Neural cell (in vitro differentiated cells): ENCODE measurements around the gene IFT80. TPM values are rescaled to one million over a fixed set of nuclear protein-coding genes. Genes with fewer than 3 reads are reported as not detected.

Source experiments
- H2AFZ ChIP-seq: fragments of 200-600, 300-800 bp; sonication (generic), shearing (Covaris generic); 2 replicates; pipeline ENCODE4 v1.6.0; 2014; ENCODE audit warnings: low read depth, mild to moderate bottlenecking, antibody characterized with exemption, low read length, moderate library complexity
- H3F3A ChIP-seq: fragments of 200-600 bp; shearing (Covaris generic); 2 replicates; pipeline ENCODE4 v1.6.1; 2016; ENCODE audit warnings: mild to moderate bottlenecking, moderate library complexity, mixed read lengths, antibody characterized with exemption, low read length; ENCODE audit not compliant: insufficient read depth, poor library complexity, severe bottlenecking
- H3K27ac ChIP-seq: fragments of 200-600, 300-800 bp; sonication (generic), shearing (Covaris generic); 2 replicates; pipeline ENCODE4 v1.5.1; 2014; ENCODE audit warnings: mild to moderate bottlenecking, low read length, moderate library complexity
- H3K27me3 ChIP-seq: fragments of 300-800, 200-600 bp; sonication (generic), shearing (Covaris generic); 2 replicates; pipeline ENCODE4 v1.6.0; 2014; ENCODE audit warnings: mild to moderate bottlenecking, low read depth, low read length, moderate library complexity; ENCODE audit not compliant: insufficient read depth
- H3K36me3 ChIP-seq: fragments of 300-800, 200-600 bp; sonication (generic), shearing (Covaris generic); 2 replicates; pipeline ENCODE4 v1.5.1; 2014; ENCODE audit warnings: mild to moderate bottlenecking, antibody characterized with exemption, low read length, moderate library complexity; ENCODE audit not compliant: insufficient read depth
- H3K4me2 ChIP-seq: fragments of 300-800, 200-600 bp; sonication (generic), shearing (Covaris generic); 2 replicates; pipeline ENCODE4 v1.6.0; 2014; ENCODE audit warnings: mild to moderate bottlenecking, low read length
- H3K4me3 ChIP-seq: fragments of 300-800, 200-600 bp; sonication (generic), shearing (Covaris generic); 2 replicates; pipeline ENCODE4 v1.5.1; 2014; ENCODE audit warnings: mild to moderate bottlenecking, low read length, moderate library complexity
- H3K79me2 ChIP-seq: fragments of 200-600 bp; shearing (Covaris generic); replicated peaks from 2 replicates; pipeline ENCODE4 v1.6.0; 2014; ENCODE audit warnings: mild to moderate bottlenecking, low read length, moderate library complexity; ENCODE audit not compliant: insufficient read depth
- H3K9ac ChIP-seq: fragments of 300-800, 200-600 bp; sonication (generic), shearing (Covaris generic); 2 replicates; pipeline ENCODE4 v1.6.1; 2016; ENCODE audit warnings: mild to moderate bottlenecking, low read length, mixed read lengths
- H3K9me2 ChIP-seq: fragments of 200-600 bp; shearing (Covaris generic); 2 replicates; pipeline ENCODE4 v1.6.1; 2016; ENCODE audit warnings: mild to moderate bottlenecking, low read length, mixed read lengths; ENCODE audit not compliant: insufficient read depth
- H3K9me3 ChIP-seq: fragments of 200-600, 300-800 bp; sonication (generic), shearing (Covaris generic); 2 replicates; pipeline ENCODE4 v1.6.1; 2016; ENCODE audit warnings: mild to moderate bottlenecking, mixed run types, low read length, moderate library complexity, mixed read lengths
- H4K20me1 ChIP-seq: fragments of 200-600 bp; shearing (Covaris generic); 2 replicates; pipeline ENCODE4 v1.6.1; 2016; ENCODE audit warnings: mild to moderate bottlenecking, mixed run types; ENCODE audit not compliant: insufficient read depth
- CTCF ChIP-seq: fragments of 450-650 bp; IDR thresholded peaks from 2 replicates; pipeline ENCODE4 v1.5.1; 2014; ENCODE audit warnings: antibody characterized with exemption, mild to moderate bottlenecking, moderate library complexity; ENCODE audit not compliant: poor library complexity, severe bottlenecking
- EP300 ChIP-seq: fragments of 450-650 bp; conservative IDR thresholded peaks from 2 replicates; pipeline ENCODE4 v1.6.1; 2014; ENCODE audit warnings: antibody characterized with exemption, mild to moderate bottlenecking, moderate library complexity; ENCODE audit not compliant: poor library complexity, severe bottlenecking
- EZH2 ChIP-seq: fragments of 200-600, 300-800 bp; shearing (Covaris generic), sonication (generic); IDR thresholded peaks from 2 replicates; pipeline ENCODE4 v1.6.1; 2014; ENCODE audit warnings: antibody characterized with exemption, low read length, borderline replicate concordance, mild to moderate bottlenecking; ENCODE audit not compliant: insufficient read depth, poor library complexity, severe bottlenecking
- MXI1 ChIP-seq: fragments of 450-650 bp; conservative IDR thresholded peaks from 2 replicates; pipeline ENCODE4 v1.6.1; 2014; ENCODE audit warnings: antibody characterized with exemption, mild to moderate bottlenecking; ENCODE audit not compliant: poor library complexity, severe bottlenecking
- POLR2AphosphoS5 ChIP-seq: IDR thresholded peaks from 2 replicates; pipeline ENCODE4 v1.6.1; 2012
- RAD21 ChIP-seq: fragments of 450-650 bp; conservative IDR thresholded peaks from 2 replicates; pipeline ENCODE4 v1.6.1; 2014; ENCODE audit warnings: antibody characterized with exemption, mild to moderate bottlenecking, moderate library complexity
- REST ChIP-seq: IDR thresholded peaks from 2 replicates; pipeline ENCODE4 v1.6.1; 2012; ENCODE audit warnings: borderline replicate concordance
- SMC3 ChIP-seq: fragments of 450-650 bp; conservative IDR thresholded peaks from 2 replicates; pipeline ENCODE4 v1.6.1; 2014; ENCODE audit warnings: antibody characterized with exemption, mild to moderate bottlenecking, moderate library complexity; ENCODE audit not compliant: poor library complexity
- TAF1 ChIP-seq: IDR thresholded peaks from 2 replicates; pipeline ENCODE4 v1.6.1; 2012; ENCODE audit warnings: low read depth
- polyA plus RNA-seq: library from polyadenylated mRNA; depleted of rRNA; stranded (reverse); fragments of >200 nt; gene quantifications from 2 replicates; pipeline ENCODE4 v1.2.3, GENCODE V29; 2014

The IFT80 gene
- polyA plus RNA-seq, 1 donor from 2014 or later = 59.9 TPM

GRCh38 chr3:160224811-160225175, 174.2 kb downstream of the IFT80 start:
- H2AFZ ChIP-seq = peak overlapping the region; percentile 8

GRCh38 chr3:160224256-160224655, 174.8 kb downstream of the IFT80 start:
- Histone ChIP-seq H3K36me3 (no peaks in the 10 kb centered on the region), H3F3A (peaks cover 6% of the 10 kb centered on the region), H3K4me3 (peak overlapping the region; percentile 75), H2AFZ (no peak overlapping the region), H3K9me2 (no peaks in the 10 kb centered on the region), H4K20me1 (no peaks in the 10 kb centered on the region), H3K9me3 (no peaks in the 10 kb centered on the region), H3K27me3 (peaks cover 68% of the 10 kb centered on the region), H3K79me2 (no peaks in the 10 kb centered on the region), H3K27ac (no peak overlapping the region), H3K4me2 (no peak overlapping the region), H3K9ac (no peak overlapping the region)
- TF ChIP-seq TAF1 (no peak), REST (no peak), POLR2AphosphoS5 (no peak), EP300 (no peak), EZH2 (no peak), SMC3 (no peak), MXI1 (no peak)

More at GRCh38 chr3:160224811-160225175, 174.2 kb downstream of the IFT80 start:
- H3K9me2 ChIP-seq = no peaks in the 10 kb centered on the region
- H3K4me3 ChIP-seq = peak overlapping the region; percentile 75
- peaks cover 74% of the 10 kb centered on the region for H3K27me3 ChIP-seq
- H3K27ac ChIP-seq = no peak overlapping the region
- H3K79me2 ChIP-seq = no peaks in the 10 kb centered on the region
- peaks cover 6% of the 10 kb centered on the region for H3F3A ChIP-seq
- no peaks in the 10 kb centered on the region for H3K36me3 ChIP-seq
- H4K20me1 ChIP-seq = no peaks in the 10 kb centered on the region
- peak overlapping the region; percentile 57 for H3K9ac ChIP-seq
- no peaks in the 10 kb centered on the region for H3K9me3 ChIP-seq
- H3K4me2 ChIP-seq = peak overlapping the region; percentile 82
- no peak for TF ChIP-seq REST
- no peak for TF ChIP-seq TAF1
- TF ChIP-seq EP300 = no peak
- TF ChIP-seq SMC3 = no peak
- TF ChIP-seq MXI1 = no peak
- no peak for TF ChIP-seq EZH2
- TF ChIP-seq RAD21 = no peak
- no peak for TF ChIP-seq POLR2AphosphoS5
- no peak for TF ChIP-seq CTCF
